ENCODE results near the gene LARGE1. TPM values are rescaled to one million over a fixed set of nuclear protein-coding genes. Genes with fewer than 3 reads are reported as not detected.

Gene LARGE1
- total and polyA plus RNA-seq, 2 experiments from 2014 or later = 21.2 to 23.6 TPM

- DNase-seq (ENCODE audit: low spot score) = no peak
- H3K79me2 ChIP-seq = no peaks in the 10 kb centered on the region
- H3K4me3 ChIP-seq = no peak overlapping the region
- TF ChIP-seq EZH2 (IDR thresholded peaks at IDR 0.05; ENCODE audit: borderline replicate concordance) (no peak), CTCF (IDR thresholded peaks at IDR 0.05; ENCODE audit: poor library complexity) (no peak), EZH2phosphoT487 (IDR thresholded peaks at IDR 0.05; ENCODE audit: low read depth, severe bottlenecking, unreplicated experiment) (no peak)
- H4K20me1 ChIP-seq (ENCODE audit: insufficient read depth, poor library complexity, severe bottlenecking) = no peaks in the 10 kb centered on the region
- H3K4me2 ChIP-seq = no peak overlapping the region
- H3K4me1 ChIP-seq (ENCODE audit: insufficient read depth) = no peaks in the 10 kb centered on the region
- H3K27ac ChIP-seq = no peak overlapping the region
- H3K36me3 ChIP-seq (replicated peaks; ENCODE audit: insufficient read depth, low read depth) = no peaks in the 10 kb centered on the region
- 52% methylated on average over 4 of the region's 4 CpGs for WGBS (ENCODE audit: low lambda C conversion rate, missing lambda C conversion rate)
- H3K9me2 ChIP-seq (replicated peaks; ENCODE audit: insufficient read depth) = no peaks in the 10 kb centered on the region
- H3K27me3 ChIP-seq = no peaks in the 10 kb centered on the region
- no peaks in the 10 kb centered on the region for H3K9me3 ChIP-seq (ENCODE audit: low read depth)
- no peak overlapping the region for H2AFZ ChIP-seq
Measured at GRCh38 chr22:33261699-33262098, 658.6 kb downstream of the LARGE1 start.

GRCh38 chr22:33260498-33260897 lies 659.8 kb downstream of the LARGE1 start:
- DNase-seq (ENCODE audit: low spot score) = no peak
- H3K27me3 ChIP-seq = no peaks in the 10 kb centered on the region
- WGBS (ENCODE audit: low lambda C conversion rate, missing lambda C conversion rate) = 80% methylated on average over 9 of the region's 9 CpGs
- H2AFZ ChIP-seq = no peak overlapping the region
- TF ChIP-seq EZH2 (IDR thresholded peaks at IDR 0.05; ENCODE audit: borderline replicate concordance) (no peak), CTCF (IDR thresholded peaks at IDR 0.05; ENCODE audit: poor library complexity) (no peak), EZH2phosphoT487 (IDR thresholded peaks at IDR 0.05; ENCODE audit: low read depth, severe bottlenecking, unreplicated experiment) (no peak)
- H3K4me2 ChIP-seq = no peak overlapping the region
- H3K27ac ChIP-seq = no peak overlapping the region
- H3K9me2 ChIP-seq (replicated peaks; ENCODE audit: insufficient read depth) = no peaks in the 10 kb centered on the region
- no peak overlapping the region for H3K4me3 ChIP-seq
- H3K79me2 ChIP-seq = no peaks in the 10 kb centered on the region
- no peaks in the 10 kb centered on the region for H4K20me1 ChIP-seq (ENCODE audit: insufficient read depth, poor library complexity, severe bottlenecking)
- no peaks in the 10 kb centered on the region for H3K36me3 ChIP-seq (replicated peaks; ENCODE audit: insufficient read depth, low read depth)
- no peaks in the 10 kb centered on the region for H3K4me1 ChIP-seq (ENCODE audit: insufficient read depth)
- H3K9me3 ChIP-seq (ENCODE audit: low read depth) = no peaks in the 10 kb centered on the region

- Histone ChIP-seq H3K4me1 (ENCODE audit: insufficient read depth) (no peaks in the 10 kb centered on the region), H3K4me3 (no peak overlapping the region), H3K79me2 (no peaks in the 10 kb centered on the region), H2AFZ (no peak overlapping the region), H4K20me1 (ENCODE audit: insufficient read depth, poor library complexity, severe bottlenecking) (no peaks in the 10 kb centered on the region), H3K27ac (no peak overlapping the region), H3K36me3 (replicated peaks; ENCODE audit: insufficient read depth, low read depth) (no peaks in the 10 kb centered on the region), H3K9me3 (ENCODE audit: low read depth) (no peaks in the 10 kb centered on the region), H3K27me3 (peaks cover 8% of the 10 kb centered on the region), H3K9me2 (replicated peaks; ENCODE audit: insufficient read depth) (no peaks in the 10 kb centered on the region), H3K4me2 (no peak overlapping the region)
- WGBS (ENCODE audit: low lambda C conversion rate, missing lambda C conversion rate) = 70% methylated on average over 4 of the region's 4 CpGs
- no peak for DNase-seq (ENCODE audit: low spot score)
- TF ChIP-seq EZH2 (IDR thresholded peaks at IDR 0.05; ENCODE audit: borderline replicate concordance) = no peak
- no peak for TF ChIP-seq EZH2phosphoT487 (IDR thresholded peaks at IDR 0.05; ENCODE audit: low read depth, severe bottlenecking, unreplicated experiment)
- TF ChIP-seq CTCF (IDR thresholded peaks at IDR 0.05; ENCODE audit: poor library complexity) = no peak
Measured at GRCh38 chr22:33255791-33256190, 664.5 kb downstream of the LARGE1 start.

- WGBS (ENCODE audit: low lambda C conversion rate, missing lambda C conversion rate) = 32% methylated on average over 2 of the region's 2 CpGs
- Histone ChIP-seq H3K36me3 (replicated peaks; ENCODE audit: insufficient read depth, low read depth) (no peaks in the 10 kb centered on the region), H3K4me3 (no peak overlapping the region), H3K79me2 (no peaks in the 10 kb centered on the region), H3K9me3 (ENCODE audit: low read depth) (no peaks in the 10 kb centered on the region), H3K4me1 (ENCODE audit: insufficient read depth) (no peaks in the 10 kb centered on the region), H3K27ac (no peak overlapping the region), H3K27me3 (peaks cover 15% of the 10 kb centered on the region), H3K9me2 (replicated peaks; ENCODE audit: insufficient read depth) (no peaks in the 10 kb centered on the region), H3K4me2 (no peak overlapping the region), H2AFZ (no peak overlapping the region), H4K20me1 (ENCODE audit: insufficient read depth, poor library complexity, severe bottlenecking) (no peaks in the 10 kb centered on the region)
- no peak for TF ChIP-seq EZH2phosphoT487 (IDR thresholded peaks at IDR 0.05; ENCODE audit: low read depth, severe bottlenecking, unreplicated experiment)
- no peak for TF ChIP-seq EZH2 (IDR thresholded peaks at IDR 0.05; ENCODE audit: borderline replicate concordance)
- no peak for TF ChIP-seq CTCF (IDR thresholded peaks at IDR 0.05; ENCODE audit: poor library complexity)
- DNase-seq (ENCODE audit: low spot score) = no peak
Measured at GRCh38 chr22:33248948-33249347, 671.3 kb downstream of the LARGE1 start.

Measured in hepatocyte (in vitro differentiated cells).